HCT116 (cell line): Measurements from ENCODE around the gene TEDC2. TPM values are rescaled to one million over a fixed set of nuclear protein-coding genes. Genes with fewer than 3 reads are reported as not detected.
"Not testable (repeated sequence)": the region's sequence is repeated elsewhere in the genome, so short reads cannot be mapped to it uniquely, and the experiment has no call there.

Source experiments
- ATAC-seq: fragments of 200-7000 bp; cut with Tn5 transposase; 2 replicates; pipeline ENCODE4 v1.9.1; 2020; ENCODE audit warnings: mild to moderate bottlenecking, moderate library complexity
- BruUV-seq: library from RNA; stranded (reverse); fragments of 400-500 nt; replicated peaks from 2 replicates; lab custom pipeline; 2021; lab: Mats Ljungman, UMichigan
- CTCF ChIA-PET: fragments of 300-600 bp; sonication (Branson Sonifier 250); formaldehyde crosslinking; loops from one replicate; lab custom pipeline; 2021; ENCODE audit warnings: antibody characterized with exemption; lab: Charles Lee
- POLR2A ChIA-PET: fragments of 300-600, 350-600 bp; sonication (Branson Sonifier 250); formaldehyde crosslinking; loops from one replicate; lab custom pipeline; 2021; ENCODE audit warnings: antibody characterized with exemption; lab: Charles Lee
- RAD21 ChIA-PET, 2 experiments: fragments of 300-600 bp; sonication (Branson Sonifier 250); formaldehyde crosslinking; loops; one replicate each; lab custom pipeline; 2023; ENCODE audit warnings: low total read pairs in 2 of 2; ENCODE audit not compliant: uncharacterized antibody in 2 of 2, unreplicated experiment in 2 of 2, low non-redundant PET in 1 of 2; lab: Charles Lee
- DNase-seq: peaks from one replicate; pipeline ENCODE4 v3.0.0-alpha.2; 2010; ENCODE audit warnings: low read depth, low spot score
- H2AFZ ChIP-seq: fragments of 200-600 bp; shearing (Covaris generic), sonication (generic); 2 replicates; pipeline ENCODE4 v1.6.1; 2017; ENCODE audit warnings: low read depth, mixed run types, mixed read lengths, antibody characterized with exemption, low read length; ENCODE audit not compliant: poor library complexity, severe bottlenecking
- H3K27ac ChIP-seq: 2 replicates; pipeline ENCODE4 v1.5.1; 2012; ENCODE audit warnings: low read depth, low read length
- H3K27me3 ChIP-seq: fragments of 200-600 bp; sonication (generic); 2 replicates; pipeline ENCODE4 v1.6.1; 2016; ENCODE audit warnings: mixed run types, low read length, mixed read lengths; ENCODE audit not compliant: insufficient read depth
- H3K36me3 ChIP-seq, 2 experiments: fragments of 200-500 bp in 1 of 2; fragments of 200-600 bp in 1 of 2; sonication (Bioruptor generic) in 1 of 2; sonication (generic) in 1 of 2; 2 replicates each; pipeline versions ENCODE4 v1.5.1 to v1.6.1; 2014 to 2016; ENCODE audit warnings: low read length in 2 of 2, inconsistent platforms in 1 of 2, mixed read lengths in 1 of 2, mixed run types in 1 of 2; ENCODE audit not compliant: insufficient read depth in 2 of 2, control insufficient read depth in 1 of 2
- H3K4me1 ChIP-seq, 2 experiments: fragments of 200-600 bp in 1 of 2; sonication (generic) in 1 of 2; 2 replicates each; pipeline versions ENCODE4 v1.5.1 to v1.6.1; 2012 to 2017; ENCODE audit warnings: low read length in 2 of 2, inconsistent platforms in 1 of 2, mild to moderate bottlenecking in 1 of 2, mixed read lengths in 1 of 2, mixed run types in 1 of 2, moderate library complexity in 1 of 2; ENCODE audit not compliant: insufficient read depth in 2 of 2, control insufficient read depth in 1 of 2
- H3K4me2 ChIP-seq: fragments of 200-600 bp; sonication (generic); 2 replicates; pipeline ENCODE4 v1.6.1; 2017; ENCODE audit warnings: mixed run types, low read length, mixed read lengths
- H3K4me3 ChIP-seq, 2 experiments: fragments of 200-600 bp in 1 of 2; sonication (generic) in 1 of 2; replicated peaks in 1 of 2; 2 replicates each; pipeline ENCODE4 v1.5.1; 2011 to 2016; ENCODE audit warnings: low read length in 2 of 2, control low read depth in 1 of 2, low read depth in 1 of 2, mild to moderate bottlenecking in 1 of 2, mixed read lengths in 1 of 2, mixed run types in 1 of 2
- H3K79me2 ChIP-seq: fragments of 200-600 bp; sonication (generic); 2 replicates; pipeline ENCODE4 v1.6.1; 2017; ENCODE audit warnings: mild to moderate bottlenecking, mixed run types, low read length, moderate library complexity, mixed read lengths; ENCODE audit not compliant: insufficient read depth
- H3K9ac ChIP-seq: fragments of 200-600 bp; sonication (generic); 2 replicates; pipeline ENCODE4 v1.6.1; 2016; ENCODE audit warnings: low read length, mixed read lengths
- H3K9me2 ChIP-seq: fragments of 200-600 bp; sonication (generic), shearing (Covaris generic); 2 replicates; pipeline ENCODE4 v1.6.1; 2017; ENCODE audit warnings: mixed run types, mild to moderate bottlenecking, moderate library complexity; ENCODE audit not compliant: insufficient read depth
- H3K9me3 ChIP-seq, 2 experiments: fragments of 200-500 bp in 1 of 2; fragments of 200-600 bp in 1 of 2; sonication (Bioruptor generic) in 1 of 2; sonication (generic) in 1 of 2; 2 replicates each; pipeline ENCODE4 v1.6.1; 2014 to 2017; ENCODE audit warnings: low read length in 2 of 2, mixed read lengths in 2 of 2, inconsistent platforms in 1 of 2, low read depth in 1 of 2, mild to moderate bottlenecking in 1 of 2, mixed run types in 1 of 2, moderate library complexity in 1 of 2; ENCODE audit not compliant: control insufficient read depth in 1 of 2, insufficient read depth in 1 of 2
- H4K20me1 ChIP-seq: fragments of 200-600 bp; sonication (generic), shearing (Covaris generic); 2 replicates; pipeline ENCODE4 v1.6.1; 2017; ENCODE audit warnings: mixed run types, mild to moderate bottlenecking, moderate library complexity; ENCODE audit not compliant: insufficient read depth
- ELF1 ChIP-seq: IDR thresholded peaks from 2 replicates; pipeline ENCODE4 v1.6.1; 2012; ENCODE audit warnings: low read depth, borderline replicate concordance
- EZH2 ChIP-seq: fragments of 200-600 bp; sonication (generic); IDR thresholded peaks from 2 replicates; pipeline ENCODE4 v1.6.1; 2017; ENCODE audit warnings: antibody characterized with exemption, mixed run types
- JUND ChIP-seq: IDR thresholded peaks from 2 replicates; pipeline ENCODE4 v1.6.1; 2012
- POLR2A ChIP-seq: IDR thresholded peaks from 2 replicates; pipeline ENCODE4 v1.7.0; 2011; ENCODE audit warnings: borderline replicate concordance; ENCODE audit not compliant: insufficient read depth, insufficient read length; ENCODE audit errors: extremely low read depth
- SP1 ChIP-seq: IDR thresholded peaks from 2 replicates; pipeline ENCODE4 v1.6.1; 2012; ENCODE audit warnings: low read depth
- ZFX ChIP-seq: fragments of 450-650 bp; IDR thresholded peaks from 2 replicates; pipeline ENCODE4 v1.6.1; 2017
- ZNF274 ChIP-seq: fragments of 200-500 bp; sonication (Bioruptor generic); IDR thresholded peaks from 2 replicates; pipeline ENCODE4 v1.6.1; 2014; ENCODE audit warnings: mild to moderate bottlenecking, low read depth, low read length, inconsistent platforms
- intact Hi-C: fragments of 100-400 bp; cut with micrococcal nuclease; formaldehyde crosslinking; loops from 2 replicates; pipeline ENCODE4 v1.10.0; 2022
- total RNA-seq: library from RNA; stranded (reverse); gene quantifications from one replicate; pipeline ENCODE4 v1.2.1, GENCODE V29; 2021; ENCODE audit not compliant: unreplicated experiment
- TF ChIP-seq, protein P1 (sequence below): IDR thresholded peaks from 2 replicates; pipeline ENCODE4 v1.6.1; 2011; ENCODE audit warnings: mild to moderate bottlenecking, low read length, moderate library complexity; ENCODE audit not compliant: insufficient replicate concordance; ENCODE audit errors: extremely low read depth
- TF ChIP-seq, protein P2 (sequence below): IDR thresholded peaks from 2 replicates; pipeline ENCODE4 v1.6.1; 2012

The TEDC2 gene
- total RNA-seq, 1 experiment from 2014 or later = 26.5 TPM

GRCh38 chr16:2477327-2477726 lies 17.4 kb downstream of the TEDC2 start (continued):
- TF ChIP-seq, protein P1, sequence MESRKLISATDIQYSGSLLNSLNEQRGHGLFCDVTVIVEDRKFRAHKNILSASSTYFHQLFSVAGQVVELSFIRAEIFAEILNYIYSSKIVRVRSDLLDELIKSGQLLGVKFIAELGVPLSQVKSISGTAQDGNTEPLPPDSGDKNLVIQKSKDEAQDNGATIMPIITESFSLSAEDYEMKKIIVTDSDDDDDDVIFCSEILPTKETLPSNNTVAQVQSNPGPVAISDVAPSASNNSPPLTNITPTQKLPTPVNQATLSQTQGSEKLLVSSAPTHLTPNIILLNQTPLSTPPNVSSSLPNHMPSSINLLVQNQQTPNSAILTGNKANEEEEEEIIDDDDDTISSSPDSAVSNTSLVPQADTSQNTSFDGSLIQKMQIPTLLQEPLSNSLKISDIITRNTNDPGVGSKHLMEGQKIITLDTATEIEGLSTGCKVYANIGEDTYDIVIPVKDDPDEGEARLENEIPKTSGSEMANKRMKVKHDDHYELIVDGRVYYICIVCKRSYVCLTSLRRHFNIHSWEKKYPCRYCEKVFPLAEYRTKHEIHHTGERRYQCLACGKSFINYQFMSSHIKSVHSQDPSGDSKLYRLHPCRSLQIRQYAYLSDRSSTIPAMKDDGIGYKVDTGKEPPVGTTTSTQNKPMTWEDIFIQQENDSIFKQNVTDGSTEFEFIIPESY = no peak
- no peak for TF ChIP-seq POLR2A
- no peak for TF ChIP-seq JUND
- no peak for TF ChIP-seq SP1
- no peak for TF ChIP-seq EZH2
- TF ChIP-seq, all 23 proteins: peak for 0

GRCh38 chr16:2478279-2478678 lies 18.4 kb downstream of the TEDC2 start:
- Histone ChIP-seq H3K9me2 (no peaks in the 10 kb centered on the region), H3K27ac (no peak overlapping the region), H2AFZ (no peak overlapping the region), H3K9me3 (no peaks in the 10 kb centered on the region), H3K36me3 (no peaks in the 10 kb centered on the region), H3K4me1 (peaks cover 9 to 19% of the 10 kb centered on the region in 2 experiments), H3K27me3 (no peaks in the 10 kb centered on the region), H3K9ac (no peak overlapping the region), H3K79me2 (peaks cover 42% of the 10 kb centered on the region; the same call in 1 of the 2 replicates), H3K4me3 (no peak overlapping the region), H4K20me1 (no peaks in the 10 kb centered on the region), H3K4me2 (no peak overlapping the region)
- DNase-seq (no peak), ATAC-seq (no peak)
- ChIA-PET RAD21 (no interaction called here), CTCF (no interaction called here), POLR2A (no interaction called here)
- intact Hi-C loops = no loop called here
- TF ChIP-seq JUND (no peak), ZFX (no peak), POLR2A (no peak), ELF1 (no peak), ZNF274 (no peak)
- TF ChIP-seq, protein P2, sequence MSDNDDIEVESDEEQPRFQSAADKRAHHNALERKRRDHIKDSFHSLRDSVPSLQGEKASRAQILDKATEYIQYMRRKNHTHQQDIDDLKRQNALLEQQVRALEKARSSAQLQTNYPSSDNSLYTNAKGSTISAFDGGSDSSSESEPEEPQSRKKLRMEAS = no peak
- BruUV-seq = no TSS peak

- H3K9me2 ChIP-seq, CTCF ChIA-PET, DNase-seq, POLR2A ChIA-PET, H3K9ac ChIP-seq, H2AFZ ChIP-seq, BruUV-seq, H3K9me3 ChIP-seq, H4K20me1 ChIP-seq, H3K4me2 ChIP-seq, ATAC-seq, H3K4me1 ChIP-seq, H3K27ac ChIP-seq, RAD21 ChIA-PET, H3K4me3 ChIP-seq, H3K27me3 ChIP-seq, intact Hi-C loops, H3K36me3 ChIP-seq: not testable (repeated sequence)
- peaks cover 39% of the 10 kb centered on the region; the same call in 1 of the 2 replicates for H3K79me2 ChIP-seq
Observed at GRCh38 chr16:2479996-2480395, 20.1 kb downstream of the TEDC2 start.
